ENCODE measurements around the gene VASP. TPM values are rescaled to one million over a fixed set of nuclear protein-coding genes. Genes with fewer than 3 reads are reported as not detected.

The VASP gene
- total and polyA plus RNA-seq, 9 of the 15 experiments (the other 6 are each of a cell fraction or from before 2014, with no cell fraction given): 16.7 to 261 (median 112) TPM

GRCh38 chr19:45569619-45570421 is 62.5 kb downstream of the VASP start (continued):
- TF ChIP-seq THRA (IDR thresholded peaks at IDR 0.05): no peak
- TF ChIP-seq RAD21 (CRISPR knock-in tag; conservative IDR thresholded peaks at IDR 0.05 in 1 of 2, IDR thresholded peaks at IDR 0.05 in 1 of 2): peak; percentile 32 to 66; a peak in 3 of 4 replicates
- TF ChIP-seq PRMT5 (CRISPR knock-in tag; IDR thresholded peaks at IDR 0.05): no peak
- no peak for TF ChIP-seq HNRNPLL (IDR thresholded peaks at IDR 0.05; ENCODE audit: low read depth, low read length, poor library complexity, severe bottlenecking)
- TF ChIP-seq ZNF75A (CRISPR knock-in tag; IDR thresholded peaks at IDR 0.05): no peak
- no peak for TF ChIP-seq ZNF695 (CRISPR knock-in tag; IDR thresholded peaks at IDR 0.05)
- TF ChIP-seq NR1H2 (CRISPR knock-in tag; IDR thresholded peaks at IDR 0.05): peak; percentile 90
- no peak for TF ChIP-seq ZNF785 (CRISPR knock-in tag; IDR thresholded peaks at IDR 0.05)
- TF ChIP-seq FOXP4 (CRISPR knock-in tag; IDR thresholded peaks at IDR 0.05; ENCODE audit: borderline replicate concordance): no peak
- TF ChIP-seq E2F5 (CRISPR knock-in tag; IDR thresholded peaks at IDR 0.05): no peak
- TF ChIP-seq ZNF263 (CRISPR knock-in tag; IDR thresholded peaks at IDR 0.05; ENCODE audit: borderline replicate concordance): no peak
- 0 out of 2 replicates have a peak, but pooled peaks have one; percentile 49 for TF ChIP-seq RB1 (IDR thresholded peaks at IDR 0.05; ENCODE audit: low read depth)
- TF ChIP-seq ZNF699 (CRISPR knock-in tag; IDR thresholded peaks at IDR 0.05; ENCODE audit: insufficient replicate concordance): no peak
- no peak for TF ChIP-seq ZBTB7A (IDR thresholded peaks at IDR 0.05; ENCODE audit: borderline replicate concordance, control insufficient read depth, low read depth, low read length)

Measured in K562 (cell line).